Trophoblast cell (in vitro differentiated cells and primary cell): ENCODE results near the gene RIMBP2.

Experiments used
- DNase-seq, 2 donors: peaks; one replicate each; pipeline ENCODE4 v3.0.0-alpha.2; 2016
- H2AFZ ChIP-seq: 2 replicates; pipeline ENCODE4 v1.6.1; 2013; ENCODE audit warnings: low read length, moderate library complexity, mild to moderate bottlenecking; ENCODE audit not compliant: insufficient read depth, poor library complexity
- H2AK5ac ChIP-seq: 2 replicates; pipeline ENCODE4 v1.6.1; 2013; ENCODE audit warnings: mild to moderate bottlenecking, low read length
- H2BK120ac ChIP-seq: 2 replicates; pipeline ENCODE4 v1.6.1; 2013; ENCODE audit warnings: low read length, mild to moderate bottlenecking, moderate library complexity; ENCODE audit not compliant: insufficient read depth, poor library complexity
- H2BK12ac ChIP-seq: 2 replicates; pipeline ENCODE4 v1.6.1; 2013; ENCODE audit warnings: mild to moderate bottlenecking, low read length, moderate library complexity
- H2BK5ac ChIP-seq: 2 replicates; pipeline ENCODE4 v1.6.1; 2013; ENCODE audit warnings: low read length, low read depth, moderate library complexity, mild to moderate bottlenecking; ENCODE audit not compliant: poor library complexity
- H3K14ac ChIP-seq: 2 replicates; pipeline ENCODE4 v1.6.1; 2013; ENCODE audit warnings: mild to moderate bottlenecking, low read length
- H3K18ac ChIP-seq: 2 replicates; pipeline ENCODE4 v1.6.1; 2013; ENCODE audit warnings: mild to moderate bottlenecking, low read length
- H3K23ac ChIP-seq: 2 replicates; pipeline ENCODE4 v1.6.1; 2013; ENCODE audit warnings: low read length
- H3K27ac ChIP-seq: 2 replicates; pipeline ENCODE4 v1.5.1; 2013; ENCODE audit warnings: low read depth, mild to moderate bottlenecking, inconsistent platforms, low read length, moderate library complexity
- H3K27me3 ChIP-seq: 2 replicates; pipeline ENCODE4 v1.6.1; 2013; ENCODE audit warnings: inconsistent platforms, mild to moderate bottlenecking, low read length, moderate library complexity; ENCODE audit not compliant: insufficient read depth
- H3K36me3 ChIP-seq, 2 experiments: 1 replicate in 1 of 2; 2 replicates in 1 of 2; pipeline ENCODE4 v1.6.1; 2013; ENCODE audit warnings: low read length in 2 of 2, mild to moderate bottlenecking in 2 of 2, moderate library complexity in 1 of 2; ENCODE audit not compliant: insufficient read depth in 2 of 2, control insufficient read depth in 1 of 2
- H3K4ac ChIP-seq: 2 replicates; pipeline ENCODE4 v1.6.1; 2013; ENCODE audit warnings: low read depth, mild to moderate bottlenecking, low read length, moderate library complexity
- H3K4me1 ChIP-seq, 2 experiments: 1 replicate in 1 of 2; 2 replicates in 1 of 2; pipeline ENCODE4 v1.6.1; 2013; ENCODE audit warnings: low read length in 2 of 2, mild to moderate bottlenecking in 2 of 2, moderate library complexity in 1 of 2; ENCODE audit not compliant: insufficient read depth in 2 of 2, control insufficient read depth in 1 of 2
- H3K4me2 ChIP-seq: 2 replicates; pipeline ENCODE4 v1.6.1; 2013; ENCODE audit warnings: inconsistent platforms, mild to moderate bottlenecking, low read length, moderate library complexity
- H3K4me3 ChIP-seq: 2 replicates; pipeline ENCODE4 v1.5.1; 2013; ENCODE audit warnings: mild to moderate bottlenecking, low read depth, low read length, inconsistent platforms
- H3K79me1 ChIP-seq: one replicate; pipeline ENCODE4 v1.6.1; 2013; ENCODE audit warnings: low read length
- H3K79me2 ChIP-seq: 2 replicates; pipeline ENCODE4 v1.6.1; 2013; ENCODE audit warnings: low read length, mild to moderate bottlenecking; ENCODE audit not compliant: control insufficient read depth, insufficient read depth, poor library complexity
- H3K9ac ChIP-seq: 2 replicates; pipeline ENCODE4 v1.6.1; 2013; ENCODE audit warnings: mild to moderate bottlenecking, low read length
- H3K9me3 ChIP-seq: 2 replicates; pipeline ENCODE4 v1.6.1; 2013; ENCODE audit warnings: low read depth, mild to moderate bottlenecking, control low read depth, inconsistent platforms, low read length; ENCODE audit not compliant: insufficient read depth
- H4K12ac ChIP-seq: 2 replicates; pipeline ENCODE4 v1.6.1; 2013; ENCODE audit warnings: low read depth, mild to moderate bottlenecking, low read length, moderate library complexity
- H4K8ac ChIP-seq: 2 replicates; pipeline ENCODE4 v1.6.1; 2013; ENCODE audit warnings: low read depth, mild to moderate bottlenecking, low read length, moderate library complexity
- H4K91ac ChIP-seq: one replicate; pipeline ENCODE4 v1.6.1; 2013; ENCODE audit warnings: low read depth, mild to moderate bottlenecking, low read length, moderate library complexity
- WGBS: extraction: QIAGEN DNeasy Blood & Tissue Kit; methylation state at CpG from one replicate; pipeline ENCODE4 v1.1.7; 2013; ENCODE audit warnings: missing lambda C conversion rate; ENCODE audit not compliant: insufficient read length, insufficient coverage; ENCODE audit errors: extremely low coverage; 5-methylcytosine and 5-hydroxymethylcytosine counted together

The RIMBP2 gene

DNA sequence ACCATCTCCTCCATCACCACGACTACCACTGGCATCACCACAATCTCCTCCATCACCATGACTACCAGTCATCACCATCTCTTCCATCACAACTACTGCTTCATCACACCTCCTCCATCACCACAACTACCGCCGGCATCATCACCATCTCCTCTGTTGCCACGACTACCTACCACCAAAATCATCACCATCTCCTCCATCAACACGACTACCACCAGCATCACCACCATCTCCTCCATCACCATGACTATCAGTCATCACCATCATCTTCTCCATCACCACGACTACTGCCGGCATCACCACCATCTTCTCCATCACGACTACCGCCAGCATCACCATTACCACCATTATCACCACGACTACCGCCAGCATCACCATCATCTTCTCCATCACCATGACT, 89.5 kb downstream of the RIMBP2 start:
- no CpG with 5 or more reads among the region's 11 CpGs for WGBS

DNA sequence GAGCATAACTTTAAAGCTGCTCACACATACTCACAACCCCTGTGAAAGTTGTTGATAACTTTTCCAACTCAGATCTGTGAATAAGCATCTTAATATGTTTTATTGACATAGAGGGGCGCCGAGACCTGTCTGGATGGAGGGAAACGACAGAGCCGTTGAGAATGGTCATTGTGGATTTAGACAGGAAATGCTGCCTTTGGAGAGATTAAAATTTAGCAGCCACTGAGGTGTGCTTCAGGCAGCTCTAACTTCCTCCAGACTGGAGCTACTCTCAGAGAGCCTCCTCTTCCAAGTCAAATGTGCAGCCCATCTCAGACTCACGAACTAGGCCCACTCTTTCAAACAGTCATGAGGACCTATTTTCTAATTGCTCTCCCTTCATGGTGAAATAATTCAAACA, 90.9 kb downstream of the RIMBP2 start:
- Histone ChIP-seq H3K9ac (no peak overlapping the region), H3K27ac (no peak overlapping the region), H3K4me3 (no peak overlapping the region), H3K36me3 (no peaks in the 10 kb centered on the region), H2BK120ac (no peak overlapping the region), H4K91ac (no peak overlapping the region), H4K12ac (no peak overlapping the region), H3K9me3 (peaks cover 8% of the 10 kb centered on the region), H3K79me1 (no peaks in the 10 kb centered on the region), H2AFZ (no peak overlapping the region), H3K18ac (no peak overlapping the region), H3K27me3 (no peaks in the 10 kb centered on the region), H3K4ac (no peak overlapping the region), H2AK5ac (no peak overlapping the region), H3K4me1 (no peaks in the 10 kb centered on the region), H3K14ac (no peak overlapping the region), H3K79me2 (no peaks in the 10 kb centered on the region), H3K23ac (no peak overlapping the region), H2BK12ac (no peak overlapping the region), H2BK5ac (no peak overlapping the region), H4K8ac (no peak overlapping the region), H3K4me2 (no peak overlapping the region)
- no peak for DNase-seq
- no CpG with 5 or more reads among the region's 5 CpGs for WGBS

More for the DNA sequence above, 89.5 kb downstream of the RIMBP2 start:
- Histone ChIP-seq H3K27me3 (no peaks in the 10 kb centered on the region), H3K18ac (no peak overlapping the region), H4K91ac (no peak overlapping the region), H4K12ac (no peak overlapping the region), H3K4me3 (peak overlapping the region; percentile 57), H3K4ac (no peak overlapping the region), H3K14ac (no peak overlapping the region), H3K27ac (no peak overlapping the region), H2AK5ac (no peak overlapping the region), H3K9me3 (peaks cover 8% of the 10 kb centered on the region), H2BK120ac (no peak overlapping the region), H3K4me2 (no peak overlapping the region), H2AFZ (no peak overlapping the region), H3K36me3 (no peaks in the 10 kb centered on the region), H3K4me1 (no peaks in the 10 kb centered on the region), H3K23ac (no peak overlapping the region), H3K79me1 (no peaks in the 10 kb centered on the region), H3K79me2 (no peaks in the 10 kb centered on the region), H2BK5ac (no peak overlapping the region), H2BK12ac (no peak overlapping the region), H4K8ac (no peak overlapping the region), H3K9ac (no peak overlapping the region)
- no peak for DNase-seq

DNA sequence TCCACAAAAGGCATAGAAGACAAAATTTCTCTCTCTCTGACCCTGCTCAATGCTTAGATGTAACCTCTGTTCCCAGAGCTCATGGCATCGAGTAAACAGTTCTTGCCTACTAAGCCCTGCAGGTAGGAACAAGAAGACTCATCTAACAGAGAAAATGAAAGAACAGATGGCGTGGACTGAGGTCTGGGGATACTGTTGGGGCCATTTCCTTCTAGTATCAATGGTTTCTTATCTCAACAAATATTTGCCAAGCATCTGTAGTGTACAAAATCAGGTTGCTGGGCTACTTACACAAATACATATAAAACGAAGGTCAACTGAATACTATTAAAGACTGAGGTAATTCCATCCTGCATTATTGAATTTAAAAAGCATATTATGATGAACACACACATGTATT, 93.3 kb downstream of the RIMBP2 start:
- Histone ChIP-seq H2BK5ac (no peak overlapping the region), H4K12ac (no peak overlapping the region), H3K27me3 (no peaks in the 10 kb centered on the region), H3K4ac (no peak overlapping the region), H3K9ac (no peak overlapping the region), H3K4me2 (no peak overlapping the region), H3K79me1 (no peaks in the 10 kb centered on the region), H4K91ac (no peak overlapping the region), H3K79me2 (no peaks in the 10 kb centered on the region), H3K4me3 (no peak overlapping the region), H2BK120ac (no peak overlapping the region), H2AK5ac (no peak overlapping the region), H3K14ac (no peak overlapping the region), H3K9me3 (peaks cover 8% of the 10 kb centered on the region), H3K27ac (no peak overlapping the region), H3K36me3 (no peaks in the 10 kb centered on the region), H3K18ac (no peak overlapping the region), H2AFZ (no peak overlapping the region), H4K8ac (no peak overlapping the region), H2BK12ac (no peak overlapping the region), H3K4me1 (no peaks in the 10 kb centered on the region), H3K23ac (no peak overlapping the region)
- DNase-seq: no peak
- WGBS: no CpG with 5 or more reads among the region's 3 CpGs

DNA sequence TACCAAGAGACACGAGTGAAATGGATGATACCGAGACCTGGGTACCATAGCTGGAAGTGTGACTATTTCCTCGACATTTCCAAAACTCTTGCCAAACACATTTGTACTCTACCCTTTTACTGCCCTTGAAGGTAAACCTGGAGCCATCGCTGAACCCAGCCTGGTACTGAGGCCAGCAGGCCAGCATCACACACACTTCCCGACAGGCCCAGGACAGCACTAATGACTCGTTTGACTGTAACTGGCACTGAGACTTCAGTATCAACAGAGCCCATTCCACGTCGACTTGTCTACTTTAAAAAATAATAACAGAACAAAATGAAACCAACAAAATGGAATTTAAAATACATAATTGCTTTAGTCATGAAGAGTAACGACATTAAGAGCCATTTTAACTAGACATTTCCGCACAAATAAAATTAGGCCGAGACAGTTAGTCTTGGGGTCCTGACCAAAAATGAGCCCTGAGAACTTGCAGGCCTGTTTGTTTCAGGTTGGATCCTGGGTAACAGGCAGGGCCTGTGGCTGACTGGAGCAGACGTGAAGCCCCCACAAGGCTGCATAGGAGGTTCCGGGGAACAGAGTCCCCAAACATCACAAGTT, 94.3 kb downstream of the RIMBP2 start:
- H2BK5ac ChIP-seq: no peak overlapping the region
- no peak overlapping the region for H4K91ac ChIP-seq
- H3K36me3 ChIP-seq: no peaks in the 10 kb centered on the region
- no peak overlapping the region for H3K27ac ChIP-seq
- no peak overlapping the region for H3K14ac ChIP-seq
- no peak overlapping the region for H2BK12ac ChIP-seq
- no peak for DNase-seq
- H3K9ac ChIP-seq: no peak overlapping the region
- no peaks in the 10 kb centered on the region for H3K27me3 ChIP-seq
- H3K18ac ChIP-seq: no peak overlapping the region
- H3K4me2 ChIP-seq: no peak overlapping the region
- peaks cover 5% of the 10 kb centered on the region for H3K9me3 ChIP-seq
- H3K4me3 ChIP-seq: no peak overlapping the region
- H3K79me2 ChIP-seq: no peaks in the 10 kb centered on the region
- no peak overlapping the region for H4K8ac ChIP-seq
- H2AFZ ChIP-seq: no peak overlapping the region
- no CpG with 5 or more reads among the region's 13 CpGs for WGBS
- no peak overlapping the region for H4K12ac ChIP-seq
- peaks cover 1 to 3% of the 10 kb centered on the region in 2 experiments for H3K4me1 ChIP-seq
- no peak overlapping the region for H3K23ac ChIP-seq
- no peaks in the 10 kb centered on the region for H3K79me1 ChIP-seq
- H2AK5ac ChIP-seq: no peak overlapping the region
- H2BK120ac ChIP-seq: no peak overlapping the region
- H3K4ac ChIP-seq: no peak overlapping the region
